MM.1S (cell line): ENCODE data around the gene ART5.

Experiments used
- CTCF ChIP-seq: fragments of 300-600 bp; sonication (generic); IDR thresholded peaks from 2 replicates; pipeline ENCODE4 v1.5.1; 2016; ENCODE audit warnings: antibody characterized with exemption, low read length, mixed read lengths
- EZH2 ChIP-seq: fragments of 300-600 bp; sonication (generic); optimal IDR thresholded peaks from 2 replicates; pipeline ENCODE3; 2017; ENCODE audit warnings: low read depth, mild to moderate bottlenecking, antibody characterized with exemption, low read length, mixed read lengths
- EZH2phosphoT487 ChIP-seq: fragments of 300-600 bp; sonication (generic); IDR thresholded peaks from 2 replicates; pipeline ENCODE4 v1.6.1; 2018; ENCODE audit warnings: antibody characterized with exemption, low read length

- TF ChIP-seq CTCF (no peak), EZH2phosphoT487 (no peak), EZH2 (no peak)
Observed at GRCh38 chr11:3665336-3666022, 23.7 kb upstream of the ART5 start.
